OCI-LY7 (cell line): Measurements from ENCODE around the gene SIAH1.

Experiments used
- CTCF ChIP-seq: fragments of 200-600 bp; sonication (generic); conservative IDR thresholded peaks from 2 replicates; pipeline ENCODE4 v1.5.1; 2014; ENCODE audit warnings: mild to moderate bottlenecking, antibody characterized with exemption, low read length, moderate library complexity, mixed read lengths
- EZH2phosphoT487 ChIP-seq: fragments of 200-600 bp; sonication (generic); IDR thresholded peaks from 2 replicates; pipeline ENCODE4 v1.6.1; 2018; ENCODE audit warnings: low read depth, borderline replicate concordance, mild to moderate bottlenecking, mixed run types, antibody characterized with exemption, low read length, moderate library complexity, mixed read lengths

GRCh38 chr16:48405907-48406306, 20.7 kb upstream of the SIAH1 start:
- TF ChIP-seq CTCF (no peak), EZH2phosphoT487 (no peak)
